SK-N-SH (cell line): Measurements from ENCODE around the gene MAPK11. TPM values are rescaled to one million over a fixed set of nuclear protein-coding genes. Genes with fewer than 3 reads are reported as not detected.

Source experiments
- CTCF ChIA-PET: fragments of 300-600, 350-600 bp; formaldehyde crosslinking; extraction: SDS; loops from one replicate; lab custom pipeline; 2021; lab: Yijun Ruan, JAX
- POLR2A ChIA-PET: fragments of 350-600 bp; sonication (Branson Sonifier 250); formaldehyde crosslinking; extraction: SDS; loops from one replicate; lab custom pipeline; 2020; ENCODE audit warnings: antibody characterized with exemption, inconsistent platforms; lab: Yijun Ruan, JAX
- DNase-seq: peaks from one replicate; pipeline ENCODE4 v3.0.0; 2012
- H2AFZ ChIP-seq: fragments of 200-600 bp; sonication (generic); 2 replicates; pipeline ENCODE4 v1.8.1; 2016; ENCODE audit warnings: antibody characterized with exemption, mild to moderate bottlenecking, low read depth
- H3F3A ChIP-seq: fragments of 200-600 bp; sonication (generic); replicated peaks from 2 replicates; pipeline ENCODE3; 2016; ENCODE audit warnings: antibody characterized with exemption, mild to moderate bottlenecking; ENCODE audit not compliant: insufficient read depth
- H3K27ac ChIP-seq, 2 experiments: fragments of 200-500 bp in 1 of 2; fragments of 200-600 bp in 1 of 2; sonication (Bioruptor generic) in 1 of 2; sonication (generic), shearing (Covaris generic) in 1 of 2; 2 replicates each; pipeline versions ENCODE4 v1.5.1 to v1.6.1; 2014 to 2016; ENCODE audit warnings: low read depth in 2 of 2, inconsistent platforms in 1 of 2, low read length in 1 of 2, mild to moderate bottlenecking in 1 of 2, mixed read lengths in 1 of 2
- H3K27me3 ChIP-seq: fragments of 200-600 bp; sonication (generic), shearing (Covaris generic); 2 replicates; pipeline ENCODE4 v1.6.1; 2016; ENCODE audit warnings: mixed run types; ENCODE audit not compliant: insufficient read depth
- H3K36me3 ChIP-seq, 2 experiments: fragments of 200-500 bp in 1 of 2; fragments of 200-600 bp in 1 of 2; sonication (Bioruptor generic) in 1 of 2; sonication (generic) in 1 of 2; replicated peaks in 1 of 2; 2 replicates each; pipeline versions ENCODE3 to v1.5.1; 2014 to 2016; ENCODE audit warnings: low read length in 1 of 2, mild to moderate bottlenecking in 1 of 2; ENCODE audit not compliant: insufficient read depth in 2 of 2, control insufficient read depth in 1 of 2
- H3K4me1 ChIP-seq, 2 experiments: fragments of 200-500 bp in 1 of 2; fragments of 200-600 bp in 1 of 2; sonication (Bioruptor generic) in 1 of 2; sonication (generic), shearing (Covaris generic) in 1 of 2; 2 replicates each; pipeline versions ENCODE4 v1.5.1 to v1.6.1; 2014 to 2016; ENCODE audit warnings: low read depth in 1 of 2, low read length in 1 of 2, mixed run types in 1 of 2; ENCODE audit not compliant: insufficient read depth in 2 of 2, control insufficient read depth in 1 of 2
- H3K4me2 ChIP-seq: fragments of 200-600 bp; sonication (generic), shearing (Covaris generic); 2 replicates; pipeline ENCODE4 v1.6.1; 2017; ENCODE audit warnings: mixed run types
- H3K4me3 ChIP-seq, 2 experiments: fragments of 200-500 bp in 1 of 2; fragments of 200-600 bp in 1 of 2; sonication (Bioruptor generic) in 1 of 2; sonication (generic), shearing (Covaris generic) in 1 of 2; 2 replicates each; pipeline versions ENCODE4 v1.5.1 to v1.8.1; 2014 to 2016; ENCODE audit warnings: low read depth in 2 of 2, inconsistent platforms in 1 of 2, low read length in 1 of 2, mild to moderate bottlenecking in 1 of 2, mixed read lengths in 1 of 2, moderate library complexity in 1 of 2
- H3K79me2 ChIP-seq: fragments of 200-600 bp; sonication (generic); 2 replicates; pipeline ENCODE4 v1.8.1; 2017; ENCODE audit warnings: mild to moderate bottlenecking; ENCODE audit not compliant: insufficient read depth
- H3K9ac ChIP-seq: fragments of 200-600 bp; sonication (generic); 2 replicates; pipeline ENCODE4 v1.6.1; 2017; ENCODE audit warnings: mixed run types
- H3K9me2 ChIP-seq: fragments of 200-600 bp; sonication (generic); 2 replicates; pipeline ENCODE4 v1.6.1; 2017; ENCODE audit warnings: mixed run types
- H3K9me3 ChIP-seq: fragments of 200-600 bp; sonication (generic); 2 replicates; pipeline ENCODE4 v1.6.1; 2017; ENCODE audit warnings: mixed run types, mild to moderate bottlenecking, moderate library complexity
- H4K20me1 ChIP-seq: fragments of 200-600 bp; sonication (generic); 2 replicates; pipeline ENCODE4 v1.6.1; 2017; ENCODE audit warnings: mild to moderate bottlenecking, mixed run types; ENCODE audit not compliant: insufficient read depth
- ELF1 ChIP-seq: IDR thresholded peaks from 2 replicates; pipeline ENCODE4 v1.4.0; 2012
- EP300 ChIP-seq, 2 experiments: IDR thresholded peaks; 2 replicates each; pipeline versions ENCODE4 v1.4.0 to v1.6.1; 2012; ENCODE audit warnings: borderline replicate concordance in 1 of 2, low read depth in 1 of 2, low read length in 1 of 2
- FOSL2 ChIP-seq: IDR thresholded peaks from 2 replicates; pipeline ENCODE4 v1.4.0; 2012; ENCODE audit warnings: low read depth, mild to moderate bottlenecking, moderate library complexity, borderline replicate concordance
- FOXJ3 ChIP-seq: sonication (generic); formaldehyde crosslinking; IDR thresholded peaks from 2 replicates; pipeline ENCODE4 v1.5.1; 2020; ENCODE audit warnings: mild to moderate bottlenecking, missing genetic modification reagents
- GABPA ChIP-seq: IDR thresholded peaks from 2 replicates; pipeline ENCODE4 v1.4.0; 2012; ENCODE audit warnings: low read depth, mild to moderate bottlenecking
- IRF3 ChIP-seq: fragments of 150-350 bp; IDR thresholded peaks from 2 replicates; pipeline ENCODE4 v1.6.1; 2016; ENCODE audit warnings: mild to moderate bottlenecking, low read depth, low read length
- JUND ChIP-seq: IDR thresholded peaks from 2 replicates; pipeline ENCODE4 v1.4.0; 2012
- MXI1 ChIP-seq: IDR thresholded peaks from 2 replicates; pipeline ENCODE4 v1.6.1; 2012; ENCODE audit warnings: mild to moderate bottlenecking, low read depth, low read length, improper control_type of control experiment
- RAD21 ChIP-seq: IDR thresholded peaks from 2 replicates; pipeline ENCODE4 v1.6.1; 2012; ENCODE audit warnings: mild to moderate bottlenecking, low read length
- RCOR1 ChIP-seq: fragments of 150-350 bp; IDR thresholded peaks from 2 replicates; pipeline ENCODE4 v1.6.1; 2017; ENCODE audit warnings: antibody characterized with exemption, low read length
- RFX5 ChIP-seq: IDR thresholded peaks from 2 replicates; pipeline ENCODE4 v1.6.1; 2012; ENCODE audit warnings: mild to moderate bottlenecking, improper control_type of control experiment, low read length
- RXRA ChIP-seq: IDR thresholded peaks from 2 replicates; pipeline ENCODE4 v1.4.0; 2012; ENCODE audit warnings: low read depth, mild to moderate bottlenecking, borderline replicate concordance
- SIN3A ChIP-seq: IDR thresholded peaks from 2 replicates; pipeline ENCODE4 v1.6.1; 2012; ENCODE audit warnings: low read depth, mild to moderate bottlenecking, low read length, moderate library complexity, borderline replicate concordance
- SMC3 ChIP-seq: IDR thresholded peaks from 2 replicates; pipeline ENCODE4 v1.6.1; 2012; ENCODE audit warnings: low read depth, low read length, improper control_type of control experiment
- USF1 ChIP-seq: IDR thresholded peaks from 2 replicates; pipeline ENCODE4 v1.4.0; 2012; ENCODE audit warnings: low read depth, borderline replicate concordance
- USF2 ChIP-seq: fragments of 150-350 bp; IDR thresholded peaks from 2 replicates; pipeline ENCODE4 v1.6.1; 2017; ENCODE audit warnings: antibody characterized with exemption, low read length, low read depth, borderline replicate concordance
- WGBS: methylation state at CpG from one replicate; pipeline ENCODE4 v1.1.6; 2017; ENCODE audit warnings: low lambda C conversion rate; 5-methylcytosine and 5-hydroxymethylcytosine counted together
- polyA plus RNA-seq, 3 experiments: library from polyadenylated mRNA; depleted of rRNA; stranded (reverse); fragments of >200 nt; gene quantifications; 2 replicates each; pipeline ENCODE4 v1.2.3, GENCODE V29; 2012

Gene MAPK11
- polyA plus RNA-seq, 1 of the 3 experiments (the other 2 are of a cell fraction), result 36.0 TPM

GRCh38 chr22:50302564-50302963, 32.4 kb upstream of the MAPK11 start:
- Histone ChIP-seq H4K20me1 (peaks cover 63% of the 10 kb centered on the region), H3F3A (peaks cover 14% of the 10 kb centered on the region), H3K36me3 (peaks cover 3 to 11% of the 10 kb centered on the region in 2 experiments), H2AFZ (no peak overlapping the region), H3K27me3 (no peaks in the 10 kb centered on the region), H3K9me3 (no peaks in the 10 kb centered on the region), H3K9me2 (no peaks in the 10 kb centered on the region), H3K79me2 (peaks cover 92% of the 10 kb centered on the region)
- DNase-seq, result peak; percentile 67
- ChIA-PET POLR2A (interaction anchor here (0.9 kb wide), 1 partner anchor 223 kb away, joined by 4 read pairs; the partner anchor contains the start of gene SCO2), CTCF (interaction anchor here (0.6 to 4.1 kb wide), 14 partner anchors 9 to 261 kb away, joined by 3 to 28 read pairs (median 6); partner anchors contain the start of genes DENND6B, HDAC10 and SCO2)
- TF ChIP-seq MXI1, result no peak
- TF ChIP-seq RCOR1, result no peak
- no peak for TF ChIP-seq IRF3
- no peak for TF ChIP-seq RFX5
- TF ChIP-seq FOSL2, result no peak
- no peak for TF ChIP-seq RAD21
- no peak for TF ChIP-seq EP300 (IDR thresholded peaks at IDR 0.05; ENCODE audit: borderline replicate concordance in 1 of 2, low read depth in 1 of 2, low read length in 1 of 2)
- TF ChIP-seq JUND, result no peak
- TF ChIP-seq USF1, result no peak
- TF ChIP-seq RXRA, result no peak
- no peak for TF ChIP-seq FOXJ3 (CRISPR knock-in tag)
- TF ChIP-seq USF2, result no peak
- no peak for TF ChIP-seq ELF1
- no peak for TF ChIP-seq SMC3
- TF ChIP-seq SIN3A, result no peak
- TF ChIP-seq, all 33 proteins: peak for 0
- 79% methylated on average over 5 of the region's 5 CpGs for WGBS
- Histone ChIP-seq H3K4me3 (no peak overlapping the region), H3K4me1 (peaks cover 41 to 56% of the 10 kb centered on the region in 2 experiments; a peak in 3 of 4 replicates), H3K9ac (peak overlapping the region; percentile 43), H3K4me2 (peak overlapping the region; percentile 100), H3K27ac (peak overlapping the region; percentile 48 to 95; a peak in 3 of 4 replicates)

GRCh38 chr22:50302041-50302541, 31.9 kb upstream of the MAPK11 start:
- peaks cover 97% of the 10 kb centered on the region for H3K79me2 ChIP-seq
- no peak for DNase-seq
- POLR2A ChIA-PET, result interaction anchor here (0.9 to 1.2 kb wide), 3 partner anchors 19 to 223 kb away, joined by 3 to 4 read pairs (median 3); partner anchors contain the start of gene SCO2
- peaks cover 67% of the 10 kb centered on the region for H4K20me1 ChIP-seq
- no peaks in the 10 kb centered on the region for H3K9me3 ChIP-seq
- peak overlapping the region; percentile 43 for H3K9ac ChIP-seq
- H3K9me2 ChIP-seq, result no peaks in the 10 kb centered on the region
- no peak overlapping the region; a peak in 2 of 4 replicates for H3K4me3 ChIP-seq
- H3K27ac ChIP-seq, result peak overlapping the region; percentile 48 to 95
- no peak overlapping the region for H2AFZ ChIP-seq
- H3K4me1 ChIP-seq, result peaks cover 41 to 56% of the 10 kb centered on the region in 2 experiments; a peak in 3 of 4 replicates
- CTCF ChIA-PET, result interaction anchor here (0.6 to 4.1 kb wide), 14 partner anchors 9 to 224 kb away, joined by 3 to 28 read pairs (median 6); partner anchors contain the start of genes DENND6B, HDAC10 and SCO2
- TF ChIP-seq USF1 (no peak), GABPA (no peak), MXI1 (no peak), ELF1 (no peak), SIN3A (no peak)
- no peaks in the 10 kb centered on the region for H3K27me3 ChIP-seq
- H3K36me3 ChIP-seq, result peaks cover 3 to 11% of the 10 kb centered on the region in 2 experiments
- H3F3A ChIP-seq, result peaks cover 14% of the 10 kb centered on the region
- peak overlapping the region; percentile 100; the same call in 1 of the 2 replicates for H3K4me2 ChIP-seq
- WGBS, result 53% methylated on average over 8 of the region's 9 CpGs
